PFSK-1 (cell line): ENCODE measurements around the gene ZNF180.

Experiments used
- FOXP2 ChIP-seq: optimal IDR thresholded peaks from 2 replicates; pipeline ENCODE3; 2011; ENCODE audit warnings: borderline replicate concordance, control low read depth, inconsistent platforms; ENCODE audit not compliant: insufficient read depth; ENCODE audit errors: extremely low read length, extremely low read depth
- POLR2AphosphoS5 ChIP-seq: IDR thresholded peaks from 2 replicates; pipeline ENCODE4 v1.6.1; 2012; ENCODE audit warnings: low read depth, mild to moderate bottlenecking, control low read depth, low read length, moderate library complexity
- SIN3A ChIP-seq: IDR thresholded peaks from 2 replicates; pipeline ENCODE4 v1.6.1; 2012; ENCODE audit warnings: mild to moderate bottlenecking, low read length, moderate library complexity, borderline replicate concordance; ENCODE audit not compliant: insufficient read depth
- TAF1 ChIP-seq: IDR thresholded peaks from 2 replicates; pipeline ENCODE4 v1.6.1; 2012; ENCODE audit warnings: low read length, control low read depth, borderline replicate concordance; ENCODE audit not compliant: insufficient read depth
- TF ChIP-seq, protein P1 (sequence below), 2 experiments: IDR thresholded peaks; 2 replicates each; pipeline versions ENCODE4 v1.6.1 to v1.8.0; 2011 to 2012; ENCODE audit warnings: low read depth in 2 of 2, low read length in 2 of 2, control low read depth in 1 of 2, inconsistent platforms in 1 of 2, mild to moderate bottlenecking in 1 of 2, moderate library complexity in 1 of 2; ENCODE audit not compliant: insufficient read depth in 1 of 2

The ZNF180 gene

DNA sequence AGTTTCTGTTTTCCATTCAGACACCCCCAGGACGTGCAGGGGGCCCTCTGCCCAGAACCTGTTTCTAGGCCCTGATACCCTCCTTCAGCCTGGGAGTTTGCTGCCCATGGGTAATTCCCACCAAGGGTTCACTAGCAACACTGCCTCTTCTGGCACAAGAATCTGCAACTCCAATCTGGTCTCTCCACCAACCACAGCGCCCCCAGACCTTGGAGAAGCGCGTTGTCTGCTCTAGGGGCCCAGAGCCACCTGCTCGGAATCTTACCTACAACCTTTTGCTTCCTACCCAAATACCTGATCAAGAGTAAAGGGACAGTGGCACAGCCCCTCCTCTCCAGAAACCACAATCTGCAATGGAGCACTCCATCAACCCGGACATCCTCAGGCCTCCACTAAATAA, 763 bp downstream of the ZNF180 start:
- no peak for TF ChIP-seq POLR2AphosphoS5
- TF ChIP-seq FOXP2, result no peak
- TF ChIP-seq SIN3A, result no peak
- TF ChIP-seq, protein P1, sequence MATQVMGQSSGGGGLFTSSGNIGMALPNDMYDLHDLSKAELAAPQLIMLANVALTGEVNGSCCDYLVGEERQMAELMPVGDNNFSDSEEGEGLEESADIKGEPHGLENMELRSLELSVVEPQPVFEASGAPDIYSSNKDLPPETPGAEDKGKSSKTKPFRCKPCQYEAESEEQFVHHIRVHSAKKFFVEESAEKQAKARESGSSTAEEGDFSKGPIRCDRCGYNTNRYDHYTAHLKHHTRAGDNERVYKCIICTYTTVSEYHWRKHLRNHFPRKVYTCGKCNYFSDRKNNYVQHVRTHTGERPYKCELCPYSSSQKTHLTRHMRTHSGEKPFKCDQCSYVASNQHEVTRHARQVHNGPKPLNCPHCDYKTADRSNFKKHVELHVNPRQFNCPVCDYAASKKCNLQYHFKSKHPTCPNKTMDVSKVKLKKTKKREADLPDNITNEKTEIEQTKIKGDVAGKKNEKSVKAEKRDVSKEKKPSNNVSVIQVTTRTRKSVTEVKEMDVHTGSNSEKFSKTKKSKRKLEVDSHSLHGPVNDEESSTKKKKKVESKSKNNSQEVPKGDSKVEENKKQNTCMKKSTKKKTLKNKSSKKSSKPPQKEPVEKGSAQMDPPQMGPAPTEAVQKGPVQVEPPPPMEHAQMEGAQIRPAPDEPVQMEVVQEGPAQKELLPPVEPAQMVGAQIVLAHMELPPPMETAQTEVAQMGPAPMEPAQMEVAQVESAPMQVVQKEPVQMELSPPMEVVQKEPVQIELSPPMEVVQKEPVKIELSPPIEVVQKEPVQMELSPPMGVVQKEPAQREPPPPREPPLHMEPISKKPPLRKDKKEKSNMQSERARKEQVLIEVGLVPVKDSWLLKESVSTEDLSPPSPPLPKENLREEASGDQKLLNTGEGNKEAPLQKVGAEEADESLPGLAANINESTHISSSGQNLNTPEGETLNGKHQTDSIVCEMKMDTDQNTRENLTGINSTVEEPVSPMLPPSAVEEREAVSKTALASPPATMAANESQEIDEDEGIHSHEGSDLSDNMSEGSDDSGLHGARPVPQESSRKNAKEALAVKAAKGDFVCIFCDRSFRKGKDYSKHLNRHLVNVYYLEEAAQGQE (IDR thresholded peaks at IDR 0.05; ENCODE audit: insufficient read depth in 1 of 2, low read depth in 2 of 2, low read length in 2 of 2), result no peak
- no peak for TF ChIP-seq TAF1

DNA sequence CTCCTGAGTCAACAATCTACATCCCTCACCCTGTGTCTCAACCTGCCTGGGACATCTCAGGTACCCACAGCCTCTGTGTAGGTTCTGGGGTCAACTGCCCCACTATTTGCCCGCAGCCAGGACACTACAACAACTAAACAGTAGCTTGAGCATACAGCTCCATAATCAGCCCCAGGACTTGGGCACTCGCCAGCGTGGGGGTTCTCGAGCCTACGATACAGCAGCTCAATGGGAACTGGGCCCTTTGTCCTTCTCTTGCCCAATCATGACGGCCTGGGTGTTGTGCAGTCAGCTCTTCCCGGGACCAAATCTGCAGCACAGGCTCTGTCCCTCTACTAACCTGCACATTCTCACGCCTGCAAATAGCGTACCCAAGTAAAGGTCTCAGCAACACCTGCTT, 1.3 kb downstream of the ZNF180 start:
- TF ChIP-seq, protein P1 (IDR thresholded peaks at IDR 0.05; ENCODE audit: insufficient read depth in 1 of 2, low read depth in 2 of 2, low read length in 2 of 2), result no peak
- TF ChIP-seq POLR2AphosphoS5 (no peak), FOXP2 (no peak), TAF1 (no peak), SIN3A (no peak)

GRCh38 chr19:44496711-44497110, 3.6 kb downstream of the ZNF180 start:
- TF ChIP-seq POLR2AphosphoS5 (no peak), FOXP2 (no peak), TAF1 (no peak), SIN3A (no peak)
- TF ChIP-seq, protein P1 (IDR thresholded peaks at IDR 0.05; ENCODE audit: insufficient read depth in 1 of 2, low read depth in 2 of 2, low read length in 2 of 2), result no peak

DNA sequence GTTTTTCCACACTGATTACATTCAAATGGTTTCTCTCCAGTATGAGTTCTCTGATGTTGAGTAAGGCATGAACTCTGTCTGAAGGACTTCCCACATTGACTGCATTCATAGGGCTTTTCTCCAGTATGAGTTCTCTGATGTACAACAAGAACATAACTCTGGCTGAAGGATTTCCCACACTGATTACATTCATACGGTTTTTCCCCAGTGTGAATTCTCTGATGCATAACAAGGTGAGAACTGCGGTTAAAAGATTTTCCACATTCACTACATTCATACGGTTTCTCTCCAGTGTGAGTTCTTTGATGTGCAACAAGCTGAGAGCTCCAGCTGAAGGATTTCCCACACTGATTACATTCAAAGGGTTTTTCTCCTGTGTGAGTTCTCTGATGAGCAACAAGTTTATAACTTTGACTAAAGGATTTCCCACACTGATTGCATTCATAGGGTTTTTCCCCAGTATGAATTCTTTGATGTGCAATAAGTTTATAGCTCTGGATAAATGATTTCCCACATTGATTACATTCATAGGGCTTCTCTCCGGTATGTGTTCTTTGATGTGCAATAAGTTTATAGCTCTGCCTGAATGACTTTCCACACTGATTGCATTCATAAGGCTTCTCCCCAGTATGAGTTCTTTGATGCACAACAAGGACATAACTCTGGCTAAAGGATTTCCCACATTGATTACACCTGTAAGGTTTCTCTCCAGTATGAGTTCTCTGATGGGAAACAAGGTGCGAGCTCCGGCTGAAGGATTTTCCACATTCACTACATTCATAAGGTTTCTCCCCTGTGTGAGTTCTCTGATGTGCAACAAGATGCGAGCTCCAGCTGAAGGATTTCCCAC, 23.5 kb downstream of the ZNF180 start:
- no peak for TF ChIP-seq FOXP2
- TF ChIP-seq TAF1, result no peak
- TF ChIP-seq, protein P1 (IDR thresholded peaks at IDR 0.05; ENCODE audit: insufficient read depth in 1 of 2, low read depth in 2 of 2, low read length in 2 of 2), result no peak
- TF ChIP-seq POLR2AphosphoS5, result no peak; the same call in 1 of the 2 replicates
- TF ChIP-seq SIN3A, result no peak

DNA sequence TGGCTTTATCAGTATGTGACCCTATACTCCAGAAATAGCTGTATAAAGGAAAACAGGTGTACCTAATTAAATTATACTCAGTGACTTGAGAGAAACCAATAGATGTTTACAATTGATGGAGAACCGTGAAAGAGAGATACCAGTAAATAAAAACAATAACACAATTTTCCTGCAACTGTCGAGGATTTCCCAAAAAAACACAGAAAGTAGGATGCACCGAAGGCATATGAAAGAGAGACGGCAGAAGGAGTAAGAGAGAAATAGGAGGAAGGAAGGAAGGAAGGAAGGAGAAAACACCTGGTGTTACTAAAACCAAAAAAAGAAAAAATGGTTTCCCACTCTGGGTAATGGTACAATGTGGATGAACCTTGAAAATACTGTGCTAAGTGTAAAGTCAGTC, 45.2 kb downstream of the ZNF180 start:
- TF ChIP-seq SIN3A, result no peak
- no peak for TF ChIP-seq FOXP2
- no peak for TF ChIP-seq TAF1
- TF ChIP-seq, protein P1 (IDR thresholded peaks at IDR 0.05; ENCODE audit: insufficient read depth in 1 of 2, low read depth in 2 of 2, low read length in 2 of 2), result no peak
- TF ChIP-seq POLR2AphosphoS5, result no peak
